ENCODE results near the gene KIF13A.
"Not testable (repeated sequence)": the region's sequence is repeated elsewhere in the genome, so short reads cannot be mapped to it uniquely, and the experiment has no call there.

The KIF13A gene

GRCh38 chr6:17861361-17861760 is 126.1 kb downstream of the KIF13A start:
- no peak overlapping the region for H3K9ac ChIP-seq (ENCODE audit: low read length)
- no peak overlapping the region for H2AFZ ChIP-seq (ENCODE audit: low read length)
- H3K36me3 ChIP-seq (replicated peaks; ENCODE audit: insufficient read depth, low read length), result no peaks in the 10 kb centered on the region
- no peaks in the 10 kb centered on the region for H3K4me1 ChIP-seq (ENCODE audit: low read length)
- DNase-seq, result no peak
- no peak for TF ChIP-seq CTCF (IDR thresholded peaks at IDR 0.05; ENCODE audit: low read length)
- TF ChIP-seq EZH2 (optimal IDR thresholded peaks at IDR 0.05; ENCODE audit: low read depth, low read length), result no peak
- no peak for TF ChIP-seq EZH2phosphoT487 (IDR thresholded peaks at IDR 0.05; ENCODE audit: low read length)
- no peak overlapping the region for H3K4me2 ChIP-seq (ENCODE audit: low read depth, low read length)
- no peaks in the 10 kb centered on the region for H3K9me2 ChIP-seq (replicated peaks; ENCODE audit: insufficient read depth, low read length)
- H3K27ac ChIP-seq (ENCODE audit: low read length), result no peak overlapping the region
- no peaks in the 10 kb centered on the region for H3K27me3 ChIP-seq (replicated peaks; ENCODE audit: insufficient read depth, low read length)
- no peak overlapping the region for H3K4me3 ChIP-seq (ENCODE audit: low read length)
- H3K79me2 ChIP-seq (ENCODE audit: low read length), result no peaks in the 10 kb centered on the region
- no peaks in the 10 kb centered on the region for H4K20me1 ChIP-seq (ENCODE audit: insufficient read depth, low read length)
- no peaks in the 10 kb centered on the region for H3F3A ChIP-seq (ENCODE audit: insufficient read depth, low read length)
- no peaks in the 10 kb centered on the region for H3K9me3 ChIP-seq (replicated peaks; ENCODE audit: insufficient read depth, low read length)

GRCh38 chr6:17859846-17860245 is 127.6 kb downstream of the KIF13A start:
- Histone ChIP-seq H3K79me2 (ENCODE audit: low read length) (no peaks in the 10 kb centered on the region), H3K27me3 (replicated peaks; ENCODE audit: insufficient read depth, low read length) (no peaks in the 10 kb centered on the region), H3F3A (ENCODE audit: insufficient read depth, low read length) (no peaks in the 10 kb centered on the region), H3K4me1 (ENCODE audit: low read length) (no peaks in the 10 kb centered on the region), H3K4me3 (ENCODE audit: low read length) (no peak overlapping the region), H3K36me3 (replicated peaks; ENCODE audit: insufficient read depth, low read length) (no peaks in the 10 kb centered on the region), H3K9ac (ENCODE audit: low read length) (no peak overlapping the region), H3K4me2 (ENCODE audit: low read depth, low read length) (no peak overlapping the region), H4K20me1 (ENCODE audit: insufficient read depth, low read length) (no peaks in the 10 kb centered on the region), H3K27ac (ENCODE audit: low read length) (no peak overlapping the region), H3K9me3 (replicated peaks; ENCODE audit: insufficient read depth, low read length) (no peaks in the 10 kb centered on the region), H2AFZ (ENCODE audit: low read length) (no peak overlapping the region), H3K9me2 (replicated peaks; ENCODE audit: insufficient read depth, low read length) (no peaks in the 10 kb centered on the region)
- no peak for DNase-seq
- TF ChIP-seq EZH2 (optimal IDR thresholded peaks at IDR 0.05; ENCODE audit: low read depth, low read length) (no peak), EZH2phosphoT487 (IDR thresholded peaks at IDR 0.05; ENCODE audit: low read length) (no peak), CTCF (IDR thresholded peaks at IDR 0.05; ENCODE audit: low read length) (no peak)

GRCh38 chr6:17858584-17858983 is 128.9 kb downstream of the KIF13A start:
- H3K27ac ChIP-seq (ENCODE audit: low read length), result no peak overlapping the region
- no peaks in the 10 kb centered on the region for H3K27me3 ChIP-seq (replicated peaks; ENCODE audit: insufficient read depth, low read length)
- no peak overlapping the region for H3K4me2 ChIP-seq (ENCODE audit: low read depth, low read length)
- TF ChIP-seq EZH2 (optimal IDR thresholded peaks at IDR 0.05; ENCODE audit: low read depth, low read length) (no peak), CTCF (IDR thresholded peaks at IDR 0.05; ENCODE audit: low read length) (no peak), EZH2phosphoT487 (IDR thresholded peaks at IDR 0.05; ENCODE audit: low read length) (no peak)
- H3K9ac ChIP-seq (ENCODE audit: low read length), result no peak overlapping the region
- no peaks in the 10 kb centered on the region for H3K9me2 ChIP-seq (replicated peaks; ENCODE audit: insufficient read depth, low read length)
- H3K79me2 ChIP-seq (ENCODE audit: low read length), result no peaks in the 10 kb centered on the region
- H3K9me3 ChIP-seq (replicated peaks; ENCODE audit: insufficient read depth, low read length), result no peaks in the 10 kb centered on the region
- no peak overlapping the region for H3K4me3 ChIP-seq (ENCODE audit: low read length)
- no peaks in the 10 kb centered on the region for H3K36me3 ChIP-seq (replicated peaks; ENCODE audit: insufficient read depth, low read length)
- no peak overlapping the region for H2AFZ ChIP-seq (ENCODE audit: low read length)
- no peak for DNase-seq
- no peaks in the 10 kb centered on the region for H4K20me1 ChIP-seq (ENCODE audit: insufficient read depth, low read length)
- H3F3A ChIP-seq (ENCODE audit: insufficient read depth, low read length), result no peaks in the 10 kb centered on the region
- no peaks in the 10 kb centered on the region for H3K4me1 ChIP-seq (ENCODE audit: low read length)

GRCh38 chr6:17857188-17857587 is 130.2 kb downstream of the KIF13A start:
- not testable (repeated sequence) for H3K27me3 ChIP-seq (replicated peaks; ENCODE audit: insufficient read depth, low read length); H3K4me3 ChIP-seq (ENCODE audit: low read length); H3K9ac ChIP-seq (ENCODE audit: low read length); H3K4me1 ChIP-seq (ENCODE audit: low read length); H4K20me1 ChIP-seq (ENCODE audit: insufficient read depth, low read length); H3K27ac ChIP-seq (ENCODE audit: low read length); H3K4me2 ChIP-seq (ENCODE audit: low read depth, low read length); H2AFZ ChIP-seq (ENCODE audit: low read length); DNase-seq; H3K79me2 ChIP-seq (ENCODE audit: low read length); H3F3A ChIP-seq (ENCODE audit: insufficient read depth, low read length); H3K9me2 ChIP-seq (replicated peaks; ENCODE audit: insufficient read depth, low read length); H3K9me3 ChIP-seq (replicated peaks; ENCODE audit: insufficient read depth, low read length); H3K36me3 ChIP-seq (replicated peaks; ENCODE audit: insufficient read depth, low read length)

All from MM.1S (cell line).